Fibroblast of skin of back (primary cell): ENCODE results near the gene HJURP.

ENCODE experiments used
- DNase-seq: peaks from one replicate; pipeline ENCODE4 v3.0.0-alpha.2; 2013

The HJURP gene

GRCh38 chr2:233829193-233830110, 24.9 kb downstream of the HJURP start:
- no peak for DNase-seq

- no peak for DNase-seq
Measured at GRCh38 chr2:233828546-233829192, 25.7 kb downstream of the HJURP start.

GRCh38 chr2:233824373-233824772, 30.0 kb downstream of the HJURP start:
- DNase-seq, result no peak

GRCh38 chr2:233823731-233824121, 30.6 kb downstream of the HJURP start:
- DNase-seq, result no peak

GRCh38 chr2:233822781-233823730, 31.3 kb downstream of the HJURP start:
- no peak for DNase-seq

GRCh38 chr2:233822101-233822771, 32.1 kb downstream of the HJURP start:
- no peak for DNase-seq

- no peak for DNase-seq
Measured at GRCh38 chr2:233821709-233822100, 32.6 kb downstream of the HJURP start.

- no peak for DNase-seq
Measured at GRCh38 chr2:233821196-233821595, 33.1 kb downstream of the HJURP start.

- no peak for DNase-seq
Measured at GRCh38 chr2:233820774-233821105, 33.6 kb downstream of the HJURP start.

GRCh38 chr2:233819884-233820773, 34.2 kb downstream of the HJURP start:
- no peak for DNase-seq

GRCh38 chr2:233818639-233819621, 35.4 kb downstream of the HJURP start:
- no peak for DNase-seq

- no peak for DNase-seq
Measured at GRCh38 chr2:233817995-233818638, 36.2 kb downstream of the HJURP start.

GRCh38 chr2:233817361-233817911, 36.9 kb downstream of the HJURP start:
- DNase-seq, result no peak

- DNase-seq, result no peak
Measured at GRCh38 chr2:233816771-233817170, 37.6 kb downstream of the HJURP start.

GRCh38 chr2:233816334-233816733, 38.0 kb downstream of the HJURP start:
- no peak for DNase-seq

GRCh38 chr2:233815861-233816260, 38.5 kb downstream of the HJURP start:
- DNase-seq, result no peak

- DNase-seq, result no peak
Measured at GRCh38 chr2:233814056-233814835, 40.1 kb downstream of the HJURP start.
